ENCODE measurements around the gene SEZ6L.

SEZ6L gene

DNA sequence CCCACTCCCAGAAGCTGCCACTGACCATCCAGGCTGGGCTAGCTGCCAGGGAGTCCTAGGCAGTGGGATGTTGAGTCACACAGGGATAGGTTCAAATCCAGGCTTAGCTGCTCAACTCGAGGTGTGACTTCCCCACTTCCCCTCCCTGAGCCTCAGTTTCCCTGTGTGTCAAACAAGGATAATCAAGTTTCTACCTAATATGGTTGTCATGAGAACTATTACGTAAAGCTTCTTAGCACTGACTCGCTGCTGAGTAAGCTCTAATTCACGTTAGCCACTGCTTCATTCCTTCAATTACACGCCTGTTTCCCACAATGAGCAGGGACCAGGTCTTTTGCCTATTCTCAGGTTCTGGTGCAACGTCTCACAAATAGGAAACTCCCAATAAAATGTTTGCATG, 67.7 kb downstream of the SEZ6L start:
- Histone ChIP-seq H3F3A (ENCODE audit: insufficient read depth, low read length) (no peaks in the 10 kb centered on the region), H3K79me2 (ENCODE audit: insufficient read depth, low read length) (no peaks in the 10 kb centered on the region), H3K4me3 (ENCODE audit: low read depth, low read length, poor library complexity, severe bottlenecking) (no peak overlapping the region), H3K36me3 (ENCODE audit: insufficient read depth, low read length) (no peaks in the 10 kb centered on the region), H4K20me1 (ENCODE audit: insufficient read depth, low read length) (no peaks in the 10 kb centered on the region), H2AFZ (ENCODE audit: low read length) (no peak overlapping the region), H3K9me2 (ENCODE audit: low read depth, low read length) (no peaks in the 10 kb centered on the region), H3K27me3 (ENCODE audit: insufficient read depth, low read length) (0 out of 2 replicates have a peak, but pooled peaks cover 4% of the 10 kb centered on the region), H3K27ac (ENCODE audit: low read depth, low read length, poor library complexity, severe bottlenecking) (no peak overlapping the region), H3K4me2 (ENCODE audit: low read length) (no peak overlapping the region), H3K9ac (ENCODE audit: low read length) (no peak overlapping the region), H3K9me3 (ENCODE audit: low read length) (no peaks in the 10 kb centered on the region), H3K4me1 (ENCODE audit: insufficient read depth, low read length, severe bottlenecking) (no peaks in the 10 kb centered on the region)
- TF ChIP-seq CTCF (IDR thresholded peaks at IDR 0.05; ENCODE audit: low read length) = no peak
- no peak for TF ChIP-seq EZH2 (IDR thresholded peaks at IDR 0.05; ENCODE audit: borderline replicate concordance, low read length)

GRCh38 chr22:26238596-26238995, 69.3 kb downstream of the SEZ6L start:
- Histone ChIP-seq H3K27me3 (ENCODE audit: insufficient read depth, low read length) (no peaks in the 10 kb centered on the region), H3K4me2 (ENCODE audit: low read length) (no peak overlapping the region)

DNA sequence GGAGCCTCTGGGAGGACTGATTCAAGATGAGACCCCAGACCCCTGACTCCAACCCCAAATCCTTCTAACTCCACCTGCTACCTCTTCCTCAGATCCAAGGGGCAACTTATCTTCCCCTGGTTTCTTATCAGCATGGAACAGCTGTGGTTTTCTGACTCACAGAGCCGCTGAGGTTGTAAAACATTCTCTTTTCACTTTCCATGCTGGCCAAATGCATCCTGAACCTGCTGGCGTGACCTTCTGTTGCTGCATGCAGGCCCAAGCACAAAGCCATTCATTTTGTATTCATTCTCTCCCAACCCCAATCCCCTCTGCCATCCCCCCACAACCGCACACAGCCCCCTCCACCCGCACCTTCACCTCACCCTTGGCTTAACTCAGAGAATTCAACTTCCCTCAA, 70.3 kb downstream of the SEZ6L start:
- Histone ChIP-seq H3K27ac (ENCODE audit: low read depth, low read length, poor library complexity, severe bottlenecking) (no peak overlapping the region), H3K4me1 (ENCODE audit: insufficient read depth, low read length, severe bottlenecking) (no peaks in the 10 kb centered on the region), H3F3A (ENCODE audit: insufficient read depth, low read length) (no peaks in the 10 kb centered on the region), H4K20me1 (ENCODE audit: insufficient read depth, low read length) (no peaks in the 10 kb centered on the region), H3K27me3 (ENCODE audit: insufficient read depth, low read length) (no peaks in the 10 kb centered on the region), H3K9me2 (ENCODE audit: low read depth, low read length) (no peaks in the 10 kb centered on the region), H3K4me2 (ENCODE audit: low read length) (no peak overlapping the region), H3K9me3 (ENCODE audit: low read length) (no peaks in the 10 kb centered on the region), H3K36me3 (ENCODE audit: insufficient read depth, low read length) (no peaks in the 10 kb centered on the region), H3K9ac (ENCODE audit: low read length) (no peak overlapping the region), H3K79me2 (ENCODE audit: insufficient read depth, low read length) (no peaks in the 10 kb centered on the region), H2AFZ (ENCODE audit: low read length) (no peak overlapping the region), H3K4me3 (ENCODE audit: low read depth, low read length, poor library complexity, severe bottlenecking) (no peak overlapping the region)
- no peak for TF ChIP-seq CTCF (IDR thresholded peaks at IDR 0.05; ENCODE audit: low read length)
- no peak for TF ChIP-seq EZH2 (IDR thresholded peaks at IDR 0.05; ENCODE audit: borderline replicate concordance, low read length)

More at GRCh38 chr22:26238596-26238995, 69.3 kb downstream of the SEZ6L start:
- Histone ChIP-seq H3K79me2 (ENCODE audit: insufficient read depth, low read length) (no peaks in the 10 kb centered on the region), H3K4me3 (ENCODE audit: low read depth, low read length, poor library complexity, severe bottlenecking) (no peak overlapping the region), H4K20me1 (ENCODE audit: insufficient read depth, low read length) (no peaks in the 10 kb centered on the region), H2AFZ (ENCODE audit: low read length) (no peak overlapping the region), H3F3A (ENCODE audit: insufficient read depth, low read length) (no peaks in the 10 kb centered on the region), H3K4me1 (ENCODE audit: insufficient read depth, low read length, severe bottlenecking) (no peaks in the 10 kb centered on the region), H3K9me3 (ENCODE audit: low read length) (no peaks in the 10 kb centered on the region), H3K36me3 (ENCODE audit: insufficient read depth, low read length) (no peaks in the 10 kb centered on the region), H3K27ac (ENCODE audit: low read depth, low read length, poor library complexity, severe bottlenecking) (no peak overlapping the region), H3K9me2 (ENCODE audit: low read depth, low read length) (no peaks in the 10 kb centered on the region), H3K9ac (ENCODE audit: low read length) (no peak overlapping the region)
- TF ChIP-seq EZH2 (IDR thresholded peaks at IDR 0.05; ENCODE audit: borderline replicate concordance, low read length) = no peak
- no peak for TF ChIP-seq CTCF (IDR thresholded peaks at IDR 0.05; ENCODE audit: low read length)
